Retinal pigment epithelial cell (primary cell): ENCODE measurements around the gene STMP1.
A peak's percentile ranks its signal among the peaks of the same experiment; 100 is the strongest.
"Not testable (repeated sequence)": the region's sequence is repeated elsewhere in the genome, so short reads cannot be mapped to it uniquely, and the experiment has no call there.

Experiments used
- DNase-seq: peaks from one replicate; pipeline ENCODE4 v3.0.0-alpha.2; 2010; ENCODE audit warnings: low read depth
- H3K4me3 ChIP-seq: 2 replicates; pipeline ENCODE4 v1.5.1; 2011; ENCODE audit warnings: mild to moderate bottlenecking, low read length, control low read depth, moderate library complexity
- CTCF ChIP-seq: conservative IDR thresholded peaks from 2 replicates; pipeline ENCODE4 v1.5.1; 2011; ENCODE audit warnings: low read depth, low read length, control low read depth, inconsistent platforms

STMP1 gene

GRCh38 chr7:135634191-135634878 lies 28.0 kb upstream of the STMP1 start:
- DNase-seq = no peak
- no peak overlapping the region for H3K4me3 ChIP-seq
- no peak for TF ChIP-seq CTCF

- H3K4me3 ChIP-seq, DNase-seq: not testable (repeated sequence)
These were observed 22.6 kb upstream of the STMP1 start for GRCh38 chr7:135639690-135640089.

GRCh38 chr7:135644154-135644553 lies 18.2 kb upstream of the STMP1 start:
- no peak overlapping the region for H3K4me3 ChIP-seq
- no peak for DNase-seq
- no peak for TF ChIP-seq CTCF

- H3K4me3 ChIP-seq = no peak overlapping the region
- DNase-seq = no peak
- TF ChIP-seq CTCF = no peak
These were observed 17.6 kb upstream of the STMP1 start for GRCh38 chr7:135644729-135645128.

GRCh38 chr7:135645296-135645904 lies 16.9 kb upstream of the STMP1 start:
- no peak for DNase-seq
- H3K4me3 ChIP-seq = no peak overlapping the region
- TF ChIP-seq CTCF = peak; percentile 76

GRCh38 chr7:135647755-135648154 lies 14.6 kb upstream of the STMP1 start:
- no peak overlapping the region for H3K4me3 ChIP-seq
- no peak for TF ChIP-seq CTCF
- DNase-seq = no peak

- no peak overlapping the region for H3K4me3 ChIP-seq
- no peak for DNase-seq
- TF ChIP-seq CTCF = no peak
These were observed 14.1 kb upstream of the STMP1 start for GRCh38 chr7:135648235-135648634.
